Measurements from ENCODE around the gene ATP5F1B. TPM values are rescaled to one million over a fixed set of nuclear protein-coding genes. Genes with fewer than 3 reads are reported as not detected.

Gene ATP5F1B
- total and polyA plus RNA-seq, 2 of the 8 experiments (the other 6 are each of a cell fraction or from before 2014, with no cell fraction given): 900 to 1,522 TPM

GRCh38 chr12:56601503-56601902 lies 44.3 kb downstream of the ATP5F1B start:
- H4K5ac ChIP-seq (ENCODE audit: insufficient read length, low read depth, low read length): no peak overlapping the region
- ChIA-PET CTCF (ENCODE audit: partially characterized antibody) (interaction anchor here (0.7 to 5.0 kb wide), 15 partner anchors 8 to 87 kb away, joined by 3 to 29 read pairs (median 7); partner anchors contain the start of genes BAZ2A and RBMS2), POLR2A (ENCODE audit: partially characterized antibody) (interaction anchor here (0.9 to 1.7 kb wide), 5 partner anchors 9 to 86 kb away, joined by 3 to 5 read pairs (median 5); partner anchors contain the start of genes ATP5F1B, BAZ2A and PTGES3)
- DNase-seq (ENCODE audit: low read depth in 1 of 2, low spot score in 2 of 2) (no peak), FAIRE-seq (no peak)
- H3K56ac ChIP-seq (replicated peaks; ENCODE audit: insufficient read length, low read depth, low read length): no peak overlapping the region
- peaks cover 54 to 92% (median 78%) of the 10 kb centered on the region in 4 experiments for H3K36me3 ChIP-seq (ENCODE audit: control insufficient read depth in 2 of 4, insufficient read depth in 4 of 4, low read length in 3 of 4)
- H3K18ac ChIP-seq (ENCODE audit: extremely low read depth, low read length): no peak overlapping the region
- no peaks in the 10 kb centered on the region for H3K79me1 ChIP-seq (ENCODE audit: low read depth, low read length)
- H2BK5ac ChIP-seq (ENCODE audit: low read depth, low read length): no peak overlapping the region
- no peak overlapping the region for H3K4me3 ChIP-seq (ENCODE audit: extremely low read depth in 1 of 4, insufficient read depth in 2 of 4, low read depth in 3 of 4, low read length in 4 of 4)
- peaks cover 0 to 6% (median 2%) of the 10 kb centered on the region in 4 experiments; a peak in 2 of 7 replicates for H3K4me1 ChIP-seq (replicated peaks in 1 of 4; ENCODE audit: control insufficient read depth in 3 of 4, insufficient read depth in 4 of 4, low read length in 3 of 4)
- H2BK20ac ChIP-seq (ENCODE audit: low read length): no peak overlapping the region
- no peak overlapping the region for H3K9ac ChIP-seq (replicated peaks in 1 of 4; ENCODE audit: extremely low read depth in 1 of 4, low read depth in 3 of 4, low read length in 3 of 4)
- no peak overlapping the region for H2BK15ac ChIP-seq (ENCODE audit: low read length)
- H2AK5ac ChIP-seq (ENCODE audit: low read depth, low read length): no peak overlapping the region
- H2BK120ac ChIP-seq (replicated peaks; ENCODE audit: low read depth, low read length): no peak overlapping the region
- H3K23me2 ChIP-seq (ENCODE audit: low read depth, low read length): no peaks in the 10 kb centered on the region
- H3K4ac ChIP-seq (replicated peaks; ENCODE audit: insufficient read length, low read depth, low read length): no peak overlapping the region
- H3K23ac ChIP-seq (ENCODE audit: insufficient read length): no peak overlapping the region
- no peak overlapping the region for H4K8ac ChIP-seq (ENCODE audit: extremely low read depth, insufficient read depth, low read length)
- H2AFZ ChIP-seq (ENCODE audit: low read length): no peak overlapping the region
- peak; percentile 13; a peak in 2 of 4 replicates for TF ChIP-seq RAD21 (IDR thresholded peaks at IDR 0.05 in 1 of 2, conservative IDR thresholded peaks at IDR 0.05 in 1 of 2; ENCODE audit: low read depth in 2 of 2, low read length in 2 of 2)
- TF ChIP-seq TCF12 (IDR thresholded peaks at IDR 0.05; ENCODE audit: low read depth, low read length): no peak
- TF ChIP-seq CTCF (IDR thresholded peaks at IDR 0.05; ENCODE audit: control extremely low read depth in 1 of 3, insufficient read depth in 1 of 3, low read depth in 1 of 3, low read length in 3 of 3): peak; percentile 10 to 49 (median 34); a peak in 2 of 4 replicates
- no peak overlapping the region for H3K14ac ChIP-seq (ENCODE audit: insufficient read length)
- H4K91ac ChIP-seq (replicated peaks; ENCODE audit: insufficient read length, low read length): no peak overlapping the region
- H3K27me3 ChIP-seq (replicated peaks in 1 of 4; ENCODE audit: control insufficient read depth in 3 of 4, extremely low read depth in 1 of 4, insufficient read depth in 3 of 4, low read length in 3 of 4): no peaks in the 10 kb centered on the region
- no peak overlapping the region for H2BK12ac ChIP-seq (ENCODE audit: low read depth, low read length)
- no peaks in the 10 kb centered on the region for H3K79me2 ChIP-seq (ENCODE audit: control insufficient read depth in 1 of 2, insufficient read depth in 2 of 2, low read length in 2 of 2)
- no peak overlapping the region for H3K27ac ChIP-seq (ENCODE audit: low read depth, low read length)
- WGBS, 2 experiments (ENCODE audit: extremely low coverage in 1 of 2, insufficient coverage in 1 of 2, insufficient read length in 1 of 2, insufficient replicate concordance in 2 of 2, low coverage in 1 of 2, low lambda C conversion rate in 2 of 2, missing lambda C conversion rate in 1 of 2): 81% methylated on average over 3 of the region's 3 CpGs; no CpG with 5 or more reads in 1 of the 2 experiments
- peaks cover 0 to 3% of the 10 kb centered on the region in 2 experiments for H4K20me1 ChIP-seq (replicated peaks in 1 of 2; ENCODE audit: control insufficient read depth in 1 of 2, insufficient read depth in 2 of 2, low read length in 2 of 2)
- H3K9me3 ChIP-seq (ENCODE audit: insufficient read depth in 2 of 2, low read depth in 1 of 2, low read length in 1 of 2): no peaks in the 10 kb centered on the region
- H3K4me2 ChIP-seq (ENCODE audit: insufficient read depth in 1 of 2, low read depth in 2 of 2, low read length in 2 of 2): no peak overlapping the region
